ENCODE data around the gene CETP.
A peak's percentile ranks its signal among the peaks of the same experiment; 100 is the strongest.

Gene CETP

DNA sequence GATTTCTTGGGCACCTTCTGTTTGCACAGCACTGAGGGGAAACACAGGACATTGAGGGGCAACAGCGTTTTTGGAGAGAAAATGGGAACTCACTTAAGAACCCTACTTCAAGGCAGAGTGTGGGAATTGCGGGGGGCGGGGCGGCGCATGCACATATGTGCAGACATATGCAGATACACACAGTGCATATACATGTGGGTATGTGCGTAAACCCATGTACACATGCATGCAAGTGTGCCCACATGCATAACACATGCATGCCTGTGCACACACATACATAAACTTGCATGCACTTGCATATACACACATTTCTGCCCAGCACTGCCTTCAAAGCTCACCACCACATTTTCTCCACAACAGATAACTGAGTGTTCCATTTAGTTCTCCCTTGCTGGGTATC, 60.0 kb downstream of the CETP start:
- no peak for DNase-seq (ENCODE audit: low read depth)

DNA sequence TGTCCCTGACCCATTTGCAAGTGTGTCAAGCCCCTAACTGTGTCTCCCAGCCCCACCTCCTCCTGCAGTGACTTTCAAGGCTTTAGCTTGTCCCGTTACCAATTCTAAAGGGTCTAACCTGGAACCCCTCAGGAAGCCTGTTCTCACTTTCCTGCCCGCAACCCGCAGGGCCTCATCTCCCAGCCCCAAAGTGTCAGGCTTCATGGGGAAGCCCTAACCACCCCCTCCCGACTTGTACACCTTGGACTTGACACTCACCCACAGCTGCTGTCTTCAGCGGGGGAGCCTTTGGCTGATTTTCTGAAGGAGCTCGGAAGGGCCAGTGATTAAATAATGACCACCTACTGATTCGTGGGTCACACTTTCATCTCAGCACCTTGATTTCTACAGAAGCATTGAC, 60.7 kb downstream of the CETP start:
- no peak for DNase-seq (ENCODE audit: low read depth)

DNA sequence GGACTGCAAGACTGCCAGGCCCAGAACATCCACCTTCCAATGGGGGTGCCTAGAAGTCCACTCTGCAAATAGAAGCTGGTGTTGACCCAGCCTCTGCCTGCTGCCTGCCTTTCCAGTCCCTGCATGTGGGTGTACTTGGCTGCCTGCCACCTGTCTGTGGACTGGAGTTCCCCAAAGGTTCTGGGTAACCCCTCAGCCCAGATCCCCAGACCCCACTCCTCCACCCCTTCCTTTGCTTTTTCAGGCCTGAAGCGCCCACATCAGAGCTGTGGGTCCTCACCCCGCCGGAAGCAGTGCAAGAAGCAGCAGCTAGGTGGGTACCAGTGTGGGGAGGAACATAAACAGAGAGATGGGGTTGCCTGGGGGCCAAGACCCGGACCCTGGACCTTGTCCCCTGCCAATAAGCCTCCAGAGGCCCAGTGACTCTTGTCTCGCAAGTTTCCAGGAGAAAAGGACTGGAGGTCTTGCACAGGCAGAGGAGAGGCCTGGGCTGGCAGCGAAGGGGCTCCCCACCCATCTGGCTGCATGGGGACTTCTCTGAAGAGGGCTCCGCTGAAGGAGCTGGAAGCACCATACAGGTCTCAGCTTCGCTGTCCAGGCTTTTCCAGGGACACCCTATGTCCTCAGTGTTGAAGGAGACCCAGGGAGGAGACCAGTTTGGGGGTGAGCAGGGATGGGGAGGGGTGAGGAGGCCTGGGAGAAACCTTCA, 61.9 kb downstream of the CETP start:
- DNase-seq (ENCODE audit: low read depth): peak; percentile 55

- DNase-seq (ENCODE audit: low read depth): no peak
Measured at GRCh38 chr16:57024894-57025680, 63.3 kb downstream of the CETP start.

GRCh38 chr16:57025941-57026777, 64.4 kb downstream of the CETP start:
- no peak for DNase-seq (ENCODE audit: low read depth)

DNA sequence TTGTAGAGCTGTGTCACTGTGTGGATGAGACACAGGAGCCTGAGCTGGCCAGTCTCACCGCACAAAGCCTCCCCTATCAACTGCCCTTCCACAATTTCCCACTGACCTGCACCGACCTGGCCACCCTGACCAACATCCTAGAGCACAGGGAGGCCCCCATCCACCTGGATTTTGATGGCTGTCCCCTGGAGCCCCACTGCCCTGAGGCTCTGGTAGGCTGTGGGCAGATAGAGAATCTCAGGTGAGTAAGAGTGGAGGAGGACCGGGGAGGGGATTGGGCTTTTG, 65.0 kb downstream of the CETP start:
- DNase-seq (ENCODE audit: low read depth): no peak

- DNase-seq (ENCODE audit: low read depth): no peak
Measured at GRCh38 chr16:57027067-57027466, 65.3 kb downstream of the CETP start.

- DNase-seq (ENCODE audit: low read depth): no peak
Measured at GRCh38 chr16:57028086-57028485, 66.3 kb downstream of the CETP start.

GRCh38 chr16:57029161-57030160, 67.7 kb downstream of the CETP start:
- no peak for DNase-seq (ENCODE audit: low read depth)

- no peak for DNase-seq (ENCODE audit: low read depth)
Measured at GRCh38 chr16:57030346-57030902, 68.7 kb downstream of the CETP start.

DNA sequence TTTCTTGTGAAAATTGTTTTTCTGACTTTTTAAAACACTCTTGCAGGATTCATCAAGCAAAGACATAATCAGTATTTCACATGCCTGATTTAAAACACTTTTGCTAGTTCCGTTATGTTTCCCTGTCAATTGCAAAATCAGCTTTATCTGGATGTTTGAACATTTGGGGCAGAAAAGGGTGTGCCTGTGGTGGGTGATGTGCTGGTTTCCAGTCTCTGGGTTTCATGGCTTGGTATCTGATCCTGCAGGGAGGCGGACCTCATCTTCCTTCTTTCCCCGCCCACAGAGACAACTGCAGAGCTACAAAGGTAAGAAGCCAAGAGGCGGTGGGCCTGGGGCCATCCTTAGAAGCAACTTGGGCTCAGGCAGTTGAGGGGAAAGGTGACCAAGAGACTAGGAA, 69.4 kb downstream of the CETP start:
- DNase-seq (ENCODE audit: low read depth): no peak

DNA sequence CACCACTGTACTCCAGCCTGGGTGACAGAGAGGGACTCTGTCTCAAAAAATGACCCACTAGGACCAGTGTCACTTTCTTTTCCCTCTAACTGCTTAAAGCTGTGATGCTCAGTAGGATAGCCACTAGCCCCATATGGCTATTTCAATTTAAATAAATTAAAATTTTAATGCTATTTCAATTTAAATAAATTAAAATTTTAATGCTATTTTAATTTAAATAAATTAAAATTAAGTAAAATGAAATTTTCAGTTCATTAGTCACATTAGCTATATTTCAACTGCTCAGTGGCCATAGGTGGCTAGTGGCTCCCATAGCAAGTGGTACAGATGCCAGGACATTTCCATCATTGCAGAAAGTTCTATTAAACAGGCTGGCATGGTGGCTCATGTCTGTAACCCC, 70.6 kb downstream of the CETP start:
- no peak for DNase-seq (ENCODE audit: low read depth)

DNA sequence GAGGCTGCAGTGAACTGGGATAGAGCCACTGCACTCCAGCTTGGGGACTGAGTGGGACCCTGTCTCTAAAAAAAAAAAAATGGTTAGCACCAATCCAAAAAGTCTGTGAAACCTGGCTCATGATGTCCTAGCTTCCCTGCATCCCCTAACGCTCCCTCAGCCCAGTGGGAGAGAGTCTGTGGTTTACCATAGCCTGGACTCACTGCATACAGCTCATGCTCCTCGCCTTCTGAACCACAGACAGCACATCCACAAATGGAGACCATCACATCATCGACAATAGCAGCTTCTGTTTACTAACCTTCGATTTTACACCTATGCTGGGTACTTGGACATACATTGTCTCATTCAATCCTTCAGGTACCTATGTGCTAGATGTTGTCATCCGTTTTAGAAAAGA, 71.2 kb downstream of the CETP start:
- no peak for DNase-seq (ENCODE audit: low read depth)
